AG09309 (cell line): ENCODE data around the gene KRT5.

Experiments
- DNase-seq: peaks from one replicate; pipeline ENCODE4 v3.0.0-alpha.2; 2010; ENCODE audit warnings: low read depth
- H3K4me3 ChIP-seq: 2 replicates; pipeline ENCODE4 v1.5.1; 2011; ENCODE audit warnings: mild to moderate bottlenecking, low read depth, low read length, moderate library complexity; ENCODE audit not compliant: control insufficient read depth
- TF ChIP-seq, protein P1 (sequence below): IDR thresholded peaks from 2 replicates; pipeline ENCODE4 v1.5.1; 2011; ENCODE audit warnings: mild to moderate bottlenecking, low read depth, low read length, inconsistent platforms; ENCODE audit not compliant: insufficient read depth, control insufficient read depth; ENCODE audit errors: missing control alignments

KRT5 gene

DNA sequence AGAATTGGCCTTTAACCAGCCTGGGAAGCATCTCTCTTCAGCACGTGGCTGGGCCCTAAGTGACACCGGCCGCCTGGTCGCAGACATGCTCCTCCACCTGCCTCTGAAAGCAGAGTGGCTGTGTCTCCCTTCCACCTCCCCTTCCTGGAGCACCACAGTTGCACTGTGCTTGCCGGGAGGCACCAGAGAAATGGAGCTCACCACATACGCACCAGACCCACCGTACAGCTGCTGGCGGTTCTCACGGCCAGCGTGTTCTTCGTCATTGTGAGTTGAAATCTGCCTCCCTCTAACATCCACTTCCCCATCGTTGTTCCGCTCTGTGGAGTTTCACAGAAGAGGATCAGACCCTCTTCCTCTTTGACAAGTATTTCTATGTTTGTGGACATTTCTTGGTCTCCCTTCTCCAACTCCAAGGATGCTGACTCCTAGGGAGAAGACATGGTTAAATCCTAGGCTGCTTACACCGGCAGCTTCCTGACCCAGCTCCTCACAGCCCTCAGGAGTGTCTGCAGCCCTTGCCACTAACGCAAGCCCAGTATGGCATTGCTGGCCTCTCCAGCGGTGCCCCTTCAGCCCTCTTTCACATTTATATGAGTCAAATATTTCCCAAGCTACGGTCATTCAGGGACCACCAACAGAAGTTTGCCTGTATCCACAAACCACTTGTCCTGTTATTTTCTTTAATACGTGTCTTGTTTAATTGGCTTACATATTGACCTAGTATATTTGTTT lies 11.5 kb upstream of the KRT5 start:
- no peak overlapping the region for H3K4me3 ChIP-seq
- TF ChIP-seq, protein P1, sequence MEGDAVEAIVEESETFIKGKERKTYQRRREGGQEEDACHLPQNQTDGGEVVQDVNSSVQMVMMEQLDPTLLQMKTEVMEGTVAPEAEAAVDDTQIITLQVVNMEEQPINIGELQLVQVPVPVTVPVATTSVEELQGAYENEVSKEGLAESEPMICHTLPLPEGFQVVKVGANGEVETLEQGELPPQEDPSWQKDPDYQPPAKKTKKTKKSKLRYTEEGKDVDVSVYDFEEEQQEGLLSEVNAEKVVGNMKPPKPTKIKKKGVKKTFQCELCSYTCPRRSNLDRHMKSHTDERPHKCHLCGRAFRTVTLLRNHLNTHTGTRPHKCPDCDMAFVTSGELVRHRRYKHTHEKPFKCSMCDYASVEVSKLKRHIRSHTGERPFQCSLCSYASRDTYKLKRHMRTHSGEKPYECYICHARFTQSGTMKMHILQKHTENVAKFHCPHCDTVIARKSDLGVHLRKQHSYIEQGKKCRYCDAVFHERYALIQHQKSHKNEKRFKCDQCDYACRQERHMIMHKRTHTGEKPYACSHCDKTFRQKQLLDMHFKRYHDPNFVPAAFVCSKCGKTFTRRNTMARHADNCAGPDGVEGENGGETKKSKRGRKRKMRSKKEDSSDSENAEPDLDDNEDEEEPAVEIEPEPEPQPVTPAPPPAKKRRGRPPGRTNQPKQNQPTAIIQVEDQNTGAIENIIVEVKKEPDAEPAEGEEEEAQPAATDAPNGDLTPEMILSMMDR: no peak
- no peak for DNase-seq

DNA sequence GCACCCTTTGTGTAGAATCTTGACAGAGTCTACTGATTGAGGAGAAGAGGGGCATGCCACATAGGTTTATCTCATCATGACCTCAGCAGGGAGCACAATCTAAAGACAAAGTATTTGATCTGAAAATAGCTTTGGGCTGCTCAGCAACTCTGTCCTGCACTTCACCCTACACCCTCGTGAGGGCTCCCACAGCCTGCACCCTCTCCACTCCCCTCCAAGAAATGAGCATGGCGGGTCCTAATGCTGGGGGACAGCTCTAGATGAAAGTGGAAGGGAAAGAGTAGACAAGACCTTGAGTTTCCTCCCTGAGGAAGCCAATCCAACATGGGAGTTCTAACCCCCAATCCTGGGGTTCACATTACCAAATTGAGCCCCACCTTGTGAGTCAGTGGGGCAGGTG lies 10.7 kb upstream of the KRT5 start:
- H3K4me3 ChIP-seq: no peak overlapping the region
- TF ChIP-seq, protein P1: no peak
- no peak for DNase-seq

DNA sequence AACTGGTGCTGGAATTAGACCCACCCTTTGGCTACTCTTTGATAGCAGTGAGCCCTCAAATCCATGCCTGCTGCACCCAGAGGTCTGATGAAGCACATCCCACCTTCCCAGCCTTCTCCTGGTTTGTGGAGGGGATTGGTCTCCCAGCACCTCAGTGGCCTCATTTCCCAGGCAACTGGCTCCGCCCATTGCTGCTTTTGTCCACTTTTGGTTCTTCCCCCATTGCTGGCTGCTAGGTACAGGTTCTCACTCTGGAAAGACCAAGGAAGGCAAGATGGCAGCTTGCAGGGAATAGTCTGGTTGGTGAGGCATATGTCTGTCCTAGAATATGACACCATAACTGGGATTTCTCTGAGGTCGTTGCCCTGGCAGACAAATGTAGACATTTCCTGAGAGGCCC lies 10.2 kb upstream of the KRT5 start:
- no peak overlapping the region for H3K4me3 ChIP-seq
- TF ChIP-seq, protein P1: no peak
- no peak for DNase-seq

DNA sequence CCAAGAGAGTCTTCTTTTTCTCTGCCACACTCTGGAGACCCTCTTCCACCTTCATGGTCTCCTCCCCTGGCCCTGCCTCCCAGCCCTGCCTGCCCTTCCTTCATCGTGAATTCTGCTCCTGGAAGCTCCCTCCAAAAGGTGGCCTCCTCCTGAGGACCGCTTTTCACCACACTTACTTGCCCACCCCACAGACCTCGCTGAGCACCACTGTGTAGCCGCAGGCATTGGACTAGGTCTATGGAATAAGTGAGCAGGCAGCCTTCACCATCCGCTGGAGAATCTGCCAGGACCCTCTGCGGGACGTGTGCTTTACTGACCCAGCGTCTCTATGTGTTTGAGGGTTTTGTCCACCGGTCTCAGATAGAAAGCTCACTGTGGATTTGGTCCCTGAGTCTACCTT lies 9.7 kb upstream of the KRT5 start:
- TF ChIP-seq, protein P1: no peak
- no peak overlapping the region for H3K4me3 ChIP-seq
- no peak for DNase-seq

DNA sequence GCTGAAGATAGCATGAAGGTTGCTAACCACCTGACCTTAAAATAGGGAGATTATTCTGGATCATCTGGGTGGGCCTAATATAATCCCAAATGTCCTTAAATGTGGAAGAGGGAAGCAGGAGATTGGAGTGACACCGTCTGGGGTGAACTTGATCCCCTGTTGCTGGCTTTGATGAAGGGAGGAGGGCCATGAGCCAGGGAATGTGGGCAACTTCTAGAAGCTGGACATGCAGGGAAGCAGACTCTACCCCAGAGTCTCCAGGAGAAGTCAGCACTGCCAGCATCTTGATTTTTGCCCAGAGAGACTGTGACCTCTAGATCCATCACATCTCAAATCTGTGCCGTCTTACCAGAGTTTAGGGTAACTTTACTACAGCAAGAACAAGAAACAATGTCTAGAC lies 9.2 kb upstream of the KRT5 start:
- DNase-seq: no peak
- TF ChIP-seq, protein P1: no peak
- H3K4me3 ChIP-seq: no peak overlapping the region

DNA sequence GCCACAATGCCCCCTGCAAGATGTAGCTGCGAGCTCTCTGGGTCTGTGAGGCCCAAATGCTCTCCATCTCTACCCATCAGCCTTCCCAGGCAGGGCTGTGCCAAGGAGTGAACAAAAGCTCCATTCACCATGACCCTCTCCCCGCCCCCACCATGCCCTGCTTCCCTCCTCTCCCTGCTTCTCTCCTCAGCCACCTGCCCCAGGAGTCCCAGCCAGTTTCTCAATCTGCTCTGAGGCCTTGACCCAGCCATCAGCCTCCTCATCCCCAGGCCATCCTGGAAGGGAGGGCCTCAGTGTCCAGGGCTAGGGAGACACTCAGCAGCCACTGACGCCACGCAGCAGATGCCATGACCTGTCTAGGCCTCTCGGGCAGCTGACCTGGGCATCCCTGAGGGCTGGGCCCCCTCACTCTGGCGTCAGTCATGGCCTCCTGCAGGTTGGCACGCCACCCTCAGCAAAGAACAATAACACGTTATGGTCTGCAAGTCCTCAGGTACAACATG lies 8.5 kb upstream of the KRT5 start:
- TF ChIP-seq, protein P1: no peak
- no peak overlapping the region for H3K4me3 ChIP-seq
- DNase-seq: no peak

DNA sequence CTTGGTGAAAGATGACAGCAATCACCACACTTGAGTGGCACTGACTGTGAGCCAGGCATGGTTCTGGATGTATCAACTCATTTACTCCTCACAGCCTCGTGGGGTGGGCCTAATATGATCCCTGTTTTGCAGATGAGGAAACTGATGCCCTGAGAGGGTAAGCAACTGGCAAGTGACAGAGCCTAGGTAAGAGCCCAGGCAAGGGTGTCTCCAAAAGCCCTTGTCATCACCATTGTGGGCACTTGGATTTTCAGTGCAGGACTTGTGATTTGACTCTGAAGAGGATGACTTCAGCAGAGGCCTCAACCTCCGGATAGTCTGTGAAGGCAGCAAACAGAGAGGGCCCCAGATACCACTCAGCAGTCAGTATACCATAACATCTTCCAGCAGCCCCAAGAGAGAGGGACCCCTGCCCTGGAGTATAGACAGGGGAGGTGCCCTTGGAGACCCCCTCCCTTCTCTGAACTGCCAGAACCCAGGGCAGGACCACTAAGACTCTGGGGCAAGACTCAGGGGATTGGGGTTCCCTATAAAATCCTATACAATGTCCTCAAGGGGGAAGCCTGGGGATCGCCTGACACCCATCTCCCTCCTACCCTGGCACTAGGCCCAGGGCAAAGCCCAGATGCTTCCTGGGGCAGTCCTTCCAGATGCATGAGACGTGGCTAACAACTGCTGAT lies 7.1 kb upstream of the KRT5 start:
- TF ChIP-seq, protein P1: no peak
- H3K4me3 ChIP-seq: no peak overlapping the region
- DNase-seq: no peak
